ENCODE results near the gene IGLL1. TPM values are rescaled to one million over a fixed set of nuclear protein-coding genes. Genes with fewer than 3 reads are reported as not detected.

IGLL1 gene
- total and polyA plus RNA-seq, 2 donors (not counting 1 experiment from before 2014, with no cell fraction given), result not detected

- H3K4me1 ChIP-seq (ENCODE audit: control insufficient read depth in 2 of 2, insufficient read depth in 2 of 2, low read length in 2 of 2), result no peaks in the 10 kb centered on the region
- H3K9me3 ChIP-seq (ENCODE audit: control extremely low read depth in 1 of 3, control insufficient read depth in 2 of 3, insufficient read depth in 1 of 3, low read length in 2 of 3), result no peaks in the 10 kb centered on the region
- no peaks in the 10 kb centered on the region for H3K4me1 Mint-ChIP-seq
- H3K9me3 Mint-ChIP-seq (ENCODE audit: insufficient read depth), result no peaks in the 10 kb centered on the region
- DNase-seq (no peak), ATAC-seq (ENCODE audit: low read depth) (no peak)
- intact Hi-C loops (cut with micrococcal nuclease), result no loop called here
- H3K36me3 ChIP-seq (replicated peaks in 1 of 2; ENCODE audit: control extremely low read depth in 1 of 2, control insufficient read depth in 1 of 2, extremely low read depth in 1 of 2, insufficient read depth in 2 of 2, low read length in 1 of 2), result no peaks in the 10 kb centered on the region
- no peak overlapping the region for H2AFZ ChIP-seq (ENCODE audit: insufficient read depth, low read depth, low read length, poor library complexity, severe bottlenecking)
- H3K27ac ChIP-seq (ENCODE audit: low read length in 2 of 2), result no peak overlapping the region
- CTCF ChIA-PET, result no interaction called here
- WGBS (ENCODE audit: insufficient coverage), result 87% methylated on average over 4 of the region's 9 CpGs
- no peak overlapping the region for H3K4me2 ChIP-seq (replicated peaks; ENCODE audit: low read depth, low read length, poor library complexity, severe bottlenecking)
- H3K27me3 Mint-ChIP-seq, result no peaks in the 10 kb centered on the region
- H3K4me3 ChIP-seq (ENCODE audit: control extremely low read depth in 1 of 5, extremely low read depth in 1 of 5, insufficient read depth in 1 of 5, low read depth in 2 of 5, low read length in 4 of 5), result no peak overlapping the region
- H3K4me3 Mint-ChIP-seq, result no peak overlapping the region
- H3K27me3 ChIP-seq (replicated peaks in 1 of 4; ENCODE audit: control extremely low read depth in 1 of 4, control insufficient read depth in 3 of 4, insufficient read depth in 4 of 4, low read length in 3 of 4), result no peaks in the 10 kb centered on the region
- H4K20me1 ChIP-seq (ENCODE audit: control insufficient read depth, insufficient read depth, low read length, poor library complexity, severe bottlenecking), result no peaks in the 10 kb centered on the region
- POLR2A ChIA-PET, result no interaction called here
- no peak overlapping the region for H3K9ac ChIP-seq (ENCODE audit: low read length)
- no peaks in the 10 kb centered on the region for H3K79me2 ChIP-seq (ENCODE audit: control insufficient read depth, insufficient read depth, low read length)
- TF ChIP-seq EZH2 (IDR thresholded peaks at IDR 0.05; ENCODE audit: borderline replicate concordance, insufficient read depth, low read depth, low read length, poor library complexity, severe bottlenecking) (no peak), CTCF (IDR thresholded peaks at IDR 0.05) (no peak)
- no peak overlapping the region for H3K27ac Mint-ChIP-seq
These were observed 41.1 kb upstream of the IGLL1 start for GRCh38 chr22:23621082-23621780.

GRCh38 chr22:23613193-23613972, 33.3 kb upstream of the IGLL1 start:
- 100% methylated on average over 3 of the region's 7 CpGs for WGBS (ENCODE audit: insufficient coverage)
- H3K4me1 ChIP-seq (ENCODE audit: control insufficient read depth in 2 of 2, insufficient read depth in 2 of 2, low read length in 2 of 2), result no peaks in the 10 kb centered on the region
- no peaks in the 10 kb centered on the region for H3K9me3 ChIP-seq (ENCODE audit: control extremely low read depth in 1 of 3, control insufficient read depth in 2 of 3, insufficient read depth in 1 of 3, low read length in 2 of 3)
- H3K4me3 ChIP-seq (ENCODE audit: control extremely low read depth in 1 of 5, extremely low read depth in 1 of 5, insufficient read depth in 1 of 5, low read depth in 2 of 5, low read length in 4 of 5), result no peak overlapping the region
- Mint-ChIP-seq H3K27ac (no peak overlapping the region), H3K4me3 (no peak overlapping the region), H3K4me1 (no peaks in the 10 kb centered on the region), H3K27me3 (no peaks in the 10 kb centered on the region), H3K9me3 (ENCODE audit: insufficient read depth) (no peaks in the 10 kb centered on the region)
- no peaks in the 10 kb centered on the region for H3K27me3 ChIP-seq (replicated peaks in 1 of 4; ENCODE audit: control extremely low read depth in 1 of 4, control insufficient read depth in 3 of 4, insufficient read depth in 4 of 4, low read length in 3 of 4)
- H3K27ac ChIP-seq (ENCODE audit: low read length in 2 of 2), result no peak overlapping the region
- TF ChIP-seq CTCF (IDR thresholded peaks at IDR 0.05) (no peak), EZH2 (IDR thresholded peaks at IDR 0.05; ENCODE audit: borderline replicate concordance, insufficient read depth, low read depth, low read length, poor library complexity, severe bottlenecking) (no peak)
- ATAC-seq (ENCODE audit: low read depth) (no peak), DNase-seq (no peak)
- H2AFZ ChIP-seq (ENCODE audit: insufficient read depth, low read depth, low read length, poor library complexity, severe bottlenecking), result no peak overlapping the region
- no peak overlapping the region for H3K9ac ChIP-seq (ENCODE audit: low read length)
- POLR2A ChIA-PET, result no interaction called here
- H3K4me2 ChIP-seq (replicated peaks; ENCODE audit: low read depth, low read length, poor library complexity, severe bottlenecking), result no peak overlapping the region
- H4K20me1 ChIP-seq (ENCODE audit: control insufficient read depth, insufficient read depth, low read length, poor library complexity, severe bottlenecking), result no peaks in the 10 kb centered on the region
- intact Hi-C loops (cut with micrococcal nuclease), result no loop called here
- H3K79me2 ChIP-seq (ENCODE audit: control insufficient read depth, insufficient read depth, low read length), result no peaks in the 10 kb centered on the region
- CTCF ChIA-PET, result no interaction called here
- no peaks in the 10 kb centered on the region for H3K36me3 ChIP-seq (replicated peaks in 1 of 2; ENCODE audit: control extremely low read depth in 1 of 2, control insufficient read depth in 1 of 2, extremely low read depth in 1 of 2, insufficient read depth in 2 of 2, low read length in 1 of 2)

All from B cell (primary cell).